DOHH2 (cell line): Measurements from ENCODE around the gene PDGFD.
A peak's percentile ranks its signal among the peaks of the same experiment; 100 is the strongest.

ENCODE experiments used
- H3F3A ChIP-seq: fragments of 200-600 bp; sonication (generic), shearing (Covaris generic); 2 replicates; pipeline ENCODE4 v1.6.0; 2016; ENCODE audit warnings: antibody characterized with exemption, mild to moderate bottlenecking; ENCODE audit not compliant: control insufficient read depth, insufficient read depth
- H3K27ac ChIP-seq: fragments of 200-600 bp; sonication (generic); 2 replicates; pipeline ENCODE4 v1.5.1; 2014; ENCODE audit warnings: low read depth, mild to moderate bottlenecking, low read length, moderate library complexity
- H3K27me3 ChIP-seq: fragments of 200-600 bp; sonication (generic); 2 replicates; pipeline ENCODE4 v1.6.1; 2014; ENCODE audit warnings: mild to moderate bottlenecking, low read length, mixed read lengths; ENCODE audit not compliant: control insufficient read depth
- H3K36me3 ChIP-seq: fragments of 200-600 bp; sonication (generic); 2 replicates; pipeline ENCODE4 v1.6.1; 2014; ENCODE audit warnings: mild to moderate bottlenecking, low read length, moderate library complexity, mixed read lengths; ENCODE audit not compliant: control insufficient read depth
- H3K4me1 ChIP-seq: fragments of 200-600 bp; sonication (generic); 2 replicates; pipeline ENCODE4 v1.6.1; 2014; ENCODE audit warnings: mild to moderate bottlenecking, low read length, mixed read lengths; ENCODE audit not compliant: control insufficient read depth
- H3K4me2 ChIP-seq: fragments of 200-600 bp; sonication (generic); 2 replicates; pipeline ENCODE4 v1.6.0; 2014; ENCODE audit warnings: mild to moderate bottlenecking, low read length, moderate library complexity
- H3K4me3 ChIP-seq: fragments of 200-600 bp; sonication (generic); 2 replicates; pipeline ENCODE4 v1.5.1; 2014; ENCODE audit warnings: mild to moderate bottlenecking, low read length, mixed read lengths
- H3K79me2 ChIP-seq: fragments of 200-600 bp; sonication (generic); 2 replicates; pipeline ENCODE4 v1.6.1; 2014; ENCODE audit warnings: mild to moderate bottlenecking, low read length, mixed read lengths; ENCODE audit not compliant: control insufficient read depth
- H3K9me2 ChIP-seq: fragments of 200-600 bp; sonication (generic); replicated peaks from 2 replicates; pipeline ENCODE4 v1.6.1; 2014; ENCODE audit warnings: mild to moderate bottlenecking, low read length, mixed read lengths; ENCODE audit not compliant: control insufficient read depth
- H3K9me3 ChIP-seq: fragments of 200-600 bp; sonication (generic); 2 replicates; pipeline ENCODE4 v1.6.1; 2014; ENCODE audit warnings: antibody characterized with exemption, low read length, mixed read lengths; ENCODE audit not compliant: control insufficient read depth, insufficient read depth
- H4K20me1 ChIP-seq: fragments of 200-600 bp; sonication (generic); 2 replicates; pipeline ENCODE4 v1.6.0; 2014; ENCODE audit warnings: low read depth, mild to moderate bottlenecking, antibody characterized with exemption, low read length, moderate library complexity; ENCODE audit not compliant: control insufficient read depth, insufficient read depth
- CTCF ChIP-seq: fragments of 200-600 bp; sonication (generic); IDR thresholded peaks from one replicate; pipeline ENCODE4 v1.5.1; 2014; ENCODE audit warnings: antibody characterized with exemption, mild to moderate bottlenecking, low read depth, low read length; ENCODE audit not compliant: poor library complexity, severe bottlenecking
- EZH2phosphoT487 ChIP-seq: fragments of 200-600 bp; sonication (generic); IDR thresholded peaks from 2 replicates; pipeline ENCODE4 v1.6.1; 2017; ENCODE audit warnings: borderline replicate concordance, mild to moderate bottlenecking, antibody characterized with exemption, low read length, moderate library complexity, mixed read lengths

The PDGFD gene

DNA sequence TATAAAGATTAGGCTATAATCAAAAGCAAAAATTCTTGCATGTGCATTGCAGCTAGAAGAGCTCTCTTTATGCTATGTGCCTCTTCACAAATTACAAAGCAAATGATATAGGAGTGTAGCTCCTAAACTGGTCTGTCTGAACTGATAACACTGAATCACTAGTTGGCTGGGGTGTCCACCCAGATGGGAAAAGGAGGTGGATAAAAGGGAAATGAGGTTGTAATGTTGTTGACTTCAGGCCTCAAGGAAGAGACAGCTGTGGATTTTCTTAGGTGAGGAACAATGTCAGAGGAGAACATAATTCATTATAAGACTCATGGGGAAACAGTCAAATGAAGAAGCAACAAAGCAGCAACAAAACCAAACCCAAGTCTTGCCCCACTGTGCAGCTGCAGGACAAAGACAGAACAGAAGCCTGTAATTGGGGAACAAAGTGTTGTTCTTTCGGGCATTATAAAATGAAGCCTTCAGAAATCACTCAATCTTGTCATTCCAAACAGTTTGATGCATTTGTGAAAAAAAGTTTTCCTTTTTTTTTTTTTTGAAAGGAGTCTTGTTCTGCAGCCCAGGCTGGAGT is 257.6 kb downstream of the PDGFD start:
- peak overlapping the region; percentile 67 for H3K4me2 ChIP-seq
- H3K27ac ChIP-seq = peak overlapping the region; percentile 91
- H3K79me2 ChIP-seq = no peaks in the 10 kb centered on the region

GRCh38 chr11:103904324-103904667 is 259.7 kb downstream of the PDGFD start:
- H4K20me1 ChIP-seq = no peaks in the 10 kb centered on the region
- peak overlapping the region; percentile 69 for H3K4me3 ChIP-seq
- peaks cover 33% of the 10 kb centered on the region for H3F3A ChIP-seq
- H3K27ac ChIP-seq = peak overlapping the region; percentile 91
- H3K4me1 ChIP-seq = peaks cover 80% of the 10 kb centered on the region
- H3K9me3 ChIP-seq = no peaks in the 10 kb centered on the region
- no peaks in the 10 kb centered on the region for H3K27me3 ChIP-seq
- peak overlapping the region; percentile 76 for H3K4me2 ChIP-seq
- H3K36me3 ChIP-seq = no peaks in the 10 kb centered on the region; the same call in 1 of the 2 replicates
- TF ChIP-seq CTCF = no peak
- no peak for TF ChIP-seq EZH2phosphoT487
- no peaks in the 10 kb centered on the region for H3K9me2 ChIP-seq
- H3K79me2 ChIP-seq = no peaks in the 10 kb centered on the region

More for the DNA sequence above, 257.6 kb downstream of the PDGFD start:
- H3K36me3 ChIP-seq = no peaks in the 10 kb centered on the region; the same call in 1 of the 2 replicates
- peak overlapping the region; percentile 56 for H3K4me3 ChIP-seq
- no peaks in the 10 kb centered on the region for H3K9me3 ChIP-seq
- peaks cover 33% of the 10 kb centered on the region for H3F3A ChIP-seq
- peaks cover 66% of the 10 kb centered on the region for H3K4me1 ChIP-seq
- no peaks in the 10 kb centered on the region for H3K27me3 ChIP-seq
- TF ChIP-seq CTCF (no peak), EZH2phosphoT487 (no peak)
- no peaks in the 10 kb centered on the region for H3K9me2 ChIP-seq
- H4K20me1 ChIP-seq = no peaks in the 10 kb centered on the region

DNA sequence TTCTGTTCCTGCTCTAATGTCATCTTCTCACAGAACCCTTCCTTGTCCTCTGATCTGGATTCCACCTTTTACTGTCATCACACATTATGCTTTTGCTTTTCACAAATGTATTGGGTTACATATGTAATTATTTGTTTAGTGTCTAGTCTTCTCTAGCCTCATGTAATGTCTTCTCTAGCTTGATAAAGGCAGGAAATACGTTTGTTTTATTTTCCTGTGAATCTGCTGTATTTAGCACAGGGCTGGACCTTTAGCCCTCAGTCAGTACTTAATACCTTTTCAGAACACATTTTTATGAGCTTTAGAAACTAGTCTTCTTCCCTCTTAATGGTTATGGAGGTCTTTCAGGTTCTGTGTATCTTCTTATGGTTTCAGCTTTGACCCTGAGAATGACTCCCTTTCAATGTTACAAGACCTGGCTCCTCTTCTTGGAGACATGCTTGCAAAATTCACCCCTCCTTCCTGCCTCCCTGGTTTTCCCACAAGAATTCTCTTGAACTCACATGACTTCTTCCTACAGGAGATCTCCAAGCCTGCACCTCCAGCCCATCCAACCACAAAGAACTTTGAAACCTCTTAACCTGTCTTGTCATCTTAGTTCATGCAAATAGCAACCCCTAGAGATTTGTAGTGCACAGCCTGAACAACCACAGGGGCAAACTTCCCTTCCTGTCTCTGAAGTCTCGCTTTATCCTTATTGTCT is 260.2 kb downstream of the PDGFD start:
- peaks cover 33% of the 10 kb centered on the region for H3F3A ChIP-seq
- no peaks in the 10 kb centered on the region for H3K27me3 ChIP-seq
- peak overlapping the region; percentile 69 for H3K4me3 ChIP-seq
- no peaks in the 10 kb centered on the region for H3K9me3 ChIP-seq
- H3K79me2 ChIP-seq = no peaks in the 10 kb centered on the region
- H3K27ac ChIP-seq = peak overlapping the region; percentile 91
- no peaks in the 10 kb centered on the region for H4K20me1 ChIP-seq
- no peaks in the 10 kb centered on the region for H3K36me3 ChIP-seq
- H3K4me1 ChIP-seq = peaks cover 84% of the 10 kb centered on the region
- peak overlapping the region; percentile 76 for H3K4me2 ChIP-seq
- TF ChIP-seq EZH2phosphoT487 (no peak), CTCF (no peak)
- no peaks in the 10 kb centered on the region for H3K9me2 ChIP-seq
